Activated naive CD4-positive, alpha-beta T cell treated with anti-CD3 and anti-CD28 coated beads for 36 hours (primary cell): ENCODE data around the gene FXYD4. TPM values are rescaled to one million over a fixed set of nuclear protein-coding genes. Genes with fewer than 3 reads are reported as not detected.

Experiments used
- CTCF ChIA-PET: fragments of 350-600 bp; sonication (Branson Sonifier 250); formaldehyde crosslinking; loops from one replicate; lab custom pipeline; 2021; ENCODE audit warnings: antibody characterized with exemption; lab: Charles Lee
- DNase-seq: peaks from one replicate; pipeline ENCODE4 v3.0.0-alpha.2; 2020
- H3K27ac Mint-ChIP-seq: one replicate; pipeline ENCODE4 v1.8.0; 2021; ENCODE audit warnings: mild to moderate bottlenecking, mixed read lengths
- H3K27me3 Mint-ChIP-seq: one replicate; pipeline ENCODE4 v1.8.0; 2021; ENCODE audit warnings: low read depth, mixed read lengths
- H3K36me3 Mint-ChIP-seq: one replicate; pipeline ENCODE4 v1.8.0; 2021; ENCODE audit warnings: low read depth, mixed read lengths
- H3K4me1 Mint-ChIP-seq: one replicate; pipeline ENCODE4 v1.8.0; 2021; ENCODE audit warnings: low read depth, mixed read lengths
- H3K4me3 Mint-ChIP-seq: one replicate; pipeline ENCODE4 v1.8.0; 2021; ENCODE audit warnings: mild to moderate bottlenecking, moderate library complexity, mixed read lengths
- H3K9me3 Mint-ChIP-seq: one replicate; pipeline ENCODE4 v1.8.0; 2021; ENCODE audit warnings: mixed read lengths
- intact Hi-C: fragments of 100-400 bp; cut with micrococcal nuclease; formaldehyde crosslinking; loops from one replicate; pipeline ENCODE4 v1.15.1; 2023
- total RNA-seq, 2 experiments: library from RNA; stranded (reverse); gene quantifications; one replicate each; pipeline ENCODE4 v1.2.3, GENCODE V29; 2021

The FXYD4 gene
- total RNA-seq, 2 experiments from 2014 or later = not detected

DNA sequence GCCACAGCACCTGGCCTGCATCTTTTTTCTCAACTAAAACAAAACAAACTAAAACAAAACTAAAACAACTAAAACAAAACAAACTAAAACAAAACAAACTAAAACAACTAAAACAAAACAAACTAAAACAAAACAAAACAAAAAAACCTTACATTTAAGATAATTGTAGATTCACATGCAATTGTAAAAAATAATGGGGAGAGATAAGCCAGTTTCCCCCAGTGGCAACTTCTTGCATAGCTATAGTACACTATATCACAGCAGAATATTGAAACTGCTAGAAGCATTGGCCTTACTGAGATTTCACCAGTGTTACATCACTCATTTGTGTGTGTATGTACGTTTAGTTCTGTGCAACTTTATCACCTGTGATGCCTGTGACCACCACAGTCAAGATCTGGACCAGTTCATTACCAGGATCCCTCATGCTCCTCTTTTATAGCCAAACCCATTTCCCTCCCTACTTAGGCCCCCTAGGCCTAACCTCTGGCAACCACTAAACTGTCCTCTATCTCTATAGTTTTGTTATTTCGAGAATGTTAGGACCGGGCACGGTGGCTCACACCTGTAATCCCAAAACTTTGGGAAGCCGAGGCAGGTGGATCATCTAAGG lies 9.3 kb downstream of the FXYD4 start:
- intact Hi-C loops = no loop called here
- no peak overlapping the region for H3K27ac Mint-ChIP-seq
- CTCF ChIA-PET = interaction anchor here (0.6 to 0.9 kb wide), 4 partner anchors 9 to 200 kb away, joined by 3 to 4 read pairs (median 4); no protein-coding TSS in a partner anchor
- H3K9me3 Mint-ChIP-seq = no peaks in the 10 kb centered on the region
- H3K4me1 Mint-ChIP-seq = no peaks in the 10 kb centered on the region
- no peaks in the 10 kb centered on the region for H3K36me3 Mint-ChIP-seq
- H3K27me3 Mint-ChIP-seq = no peaks in the 10 kb centered on the region
- H3K4me3 Mint-ChIP-seq = no peak overlapping the region
- DNase-seq = no peak

DNA sequence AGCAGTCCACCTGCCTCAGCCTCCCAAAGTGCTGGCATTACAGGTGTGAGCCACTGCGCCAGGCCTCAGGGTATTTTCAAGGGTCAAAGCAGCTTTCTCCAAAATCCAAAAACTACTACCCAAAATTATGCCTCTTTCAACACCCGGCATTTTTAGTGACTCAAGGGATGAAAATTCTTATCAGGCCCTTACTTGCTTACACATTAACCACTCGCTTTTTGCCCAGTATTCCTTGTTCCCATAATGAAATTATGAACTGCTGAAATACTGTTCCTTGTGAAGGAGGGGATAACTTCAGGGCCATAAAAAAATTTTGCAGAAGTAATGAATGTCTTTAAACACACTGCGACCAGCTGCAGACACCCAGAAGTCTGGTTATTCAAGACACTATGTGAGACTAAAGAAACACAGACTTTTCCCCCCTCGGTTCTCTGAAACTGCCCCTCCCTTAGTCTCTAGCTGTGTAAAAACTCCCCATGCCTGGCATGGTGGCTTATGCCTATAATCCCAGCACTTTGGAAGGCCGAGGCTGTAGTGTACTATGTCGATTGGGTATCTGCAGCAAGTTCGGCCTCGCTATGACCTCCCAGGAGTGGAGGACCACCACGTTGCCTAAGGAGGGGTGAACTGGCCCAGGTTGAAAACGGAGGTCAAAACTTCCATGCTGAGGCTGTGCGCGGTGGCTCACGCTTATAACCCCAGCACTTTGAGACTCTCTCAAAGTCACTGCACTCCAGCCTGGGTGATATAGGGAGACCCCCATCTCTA lies 12.0 kb downstream of the FXYD4 start:
- intact Hi-C loops = no loop called here
- Mint-ChIP-seq H3K27ac (no peak overlapping the region), H3K4me3 (no peak overlapping the region), H3K36me3 (peaks cover 21% of the 10 kb centered on the region), H3K9me3 (no peaks in the 10 kb centered on the region), H3K27me3 (no peaks in the 10 kb centered on the region), H3K4me1 (peaks cover 19% of the 10 kb centered on the region)
- CTCF ChIA-PET = no interaction called here
- DNase-seq = no peak

DNA sequence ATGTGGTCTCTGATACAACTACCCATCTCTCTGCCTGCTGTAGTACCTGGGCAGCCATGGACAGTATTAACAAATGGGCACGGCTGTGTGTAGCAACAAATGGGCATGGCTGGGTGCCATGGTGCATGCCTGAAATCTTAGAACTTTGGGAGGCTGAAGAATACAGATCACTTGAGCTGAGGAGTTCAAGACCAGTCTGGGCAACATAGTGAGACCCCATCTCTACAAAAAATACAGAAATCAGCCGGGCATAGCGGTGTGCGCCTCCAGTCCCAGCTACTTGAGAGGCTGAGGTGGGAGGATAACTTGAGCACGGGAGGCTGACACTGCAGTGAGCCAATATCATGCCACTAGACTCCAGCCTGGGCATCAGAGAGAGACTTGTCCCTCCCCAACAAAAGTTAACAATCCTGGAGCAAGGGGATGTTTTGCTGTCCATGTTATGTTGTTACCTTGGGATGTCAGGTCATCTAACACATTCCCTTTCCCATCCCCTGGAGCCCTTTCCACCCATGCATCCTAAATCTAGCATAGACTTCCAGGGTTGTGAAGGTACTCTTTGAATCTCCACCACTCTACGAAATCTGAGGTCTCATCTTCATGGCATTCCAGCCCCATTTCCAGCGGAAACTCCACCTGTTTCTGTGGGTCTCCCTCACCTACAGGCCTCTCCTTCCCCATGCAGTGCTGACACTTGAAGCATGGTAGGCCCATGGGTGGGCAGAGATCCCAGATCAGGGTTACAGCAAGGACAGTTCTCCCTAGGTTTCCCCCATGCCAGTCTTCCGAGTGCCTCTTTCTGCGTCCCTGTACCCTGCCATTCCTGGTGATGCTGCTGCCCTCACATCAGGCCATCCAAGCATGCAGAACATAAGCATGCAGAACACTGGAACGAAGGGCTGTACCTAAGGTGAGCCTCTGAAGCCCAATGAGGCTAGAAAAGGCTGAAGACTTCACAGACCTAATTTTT lies 13.1 kb downstream of the FXYD4 start:
- CTCF ChIA-PET = interaction anchor here (0.5 to 0.7 kb wide), 3 partner anchors 9 to 43 kb away, joined by 3 read pairs; no protein-coding TSS in a partner anchor
- no peaks in the 10 kb centered on the region for H3K27me3 Mint-ChIP-seq
- intact Hi-C loops = no loop called here
- peak overlapping the region; percentile 66 for H3K27ac Mint-ChIP-seq
- peaks cover 27% of the 10 kb centered on the region for H3K4me1 Mint-ChIP-seq
- H3K4me3 Mint-ChIP-seq = no peak overlapping the region
- DNase-seq = no peak
- H3K9me3 Mint-ChIP-seq = no peaks in the 10 kb centered on the region
- peaks cover 29% of the 10 kb centered on the region for H3K36me3 Mint-ChIP-seq

DNA sequence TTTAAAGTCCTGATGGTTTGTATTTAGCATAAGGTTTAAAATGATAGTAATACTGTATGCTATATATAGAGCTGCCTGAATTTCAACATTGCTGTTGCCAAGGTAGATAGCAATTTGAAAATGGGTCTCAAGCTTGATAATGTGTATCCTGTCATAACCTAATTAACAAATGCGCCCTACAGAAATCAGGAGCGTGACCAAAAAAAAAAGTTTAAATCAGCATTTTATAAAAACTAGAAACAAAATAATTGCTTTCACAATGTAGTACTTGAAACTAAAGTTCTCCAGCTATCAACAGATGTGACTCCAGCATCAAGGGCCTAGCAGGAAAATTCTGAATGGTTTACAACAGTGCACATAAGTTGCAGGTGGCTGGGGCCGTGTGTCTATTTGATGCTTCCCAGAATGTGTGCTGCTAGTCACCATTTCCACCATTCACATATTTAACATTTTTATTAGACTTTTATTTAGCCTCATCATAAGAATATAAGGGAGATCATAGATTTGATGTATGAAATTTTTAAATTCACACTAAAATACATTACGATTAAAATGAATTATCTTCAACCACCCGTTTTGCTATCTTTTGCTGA lies 14.1 kb downstream of the FXYD4 start:
- peak overlapping the region; percentile 37 for H3K27ac Mint-ChIP-seq
- no peaks in the 10 kb centered on the region for H3K9me3 Mint-ChIP-seq
- H3K36me3 Mint-ChIP-seq = peaks cover 38% of the 10 kb centered on the region
- CTCF ChIA-PET = interaction anchor here (0.6 to 0.7 kb wide), 4 partner anchors 8 to 134 kb away, joined by 3 to 4 read pairs (median 3); no protein-coding TSS in a partner anchor
- H3K27me3 Mint-ChIP-seq = no peaks in the 10 kb centered on the region
- intact Hi-C loops = no loop called here
- no peak overlapping the region for H3K4me3 Mint-ChIP-seq
- H3K4me1 Mint-ChIP-seq = peaks cover 36% of the 10 kb centered on the region
- no peak for DNase-seq

DNA sequence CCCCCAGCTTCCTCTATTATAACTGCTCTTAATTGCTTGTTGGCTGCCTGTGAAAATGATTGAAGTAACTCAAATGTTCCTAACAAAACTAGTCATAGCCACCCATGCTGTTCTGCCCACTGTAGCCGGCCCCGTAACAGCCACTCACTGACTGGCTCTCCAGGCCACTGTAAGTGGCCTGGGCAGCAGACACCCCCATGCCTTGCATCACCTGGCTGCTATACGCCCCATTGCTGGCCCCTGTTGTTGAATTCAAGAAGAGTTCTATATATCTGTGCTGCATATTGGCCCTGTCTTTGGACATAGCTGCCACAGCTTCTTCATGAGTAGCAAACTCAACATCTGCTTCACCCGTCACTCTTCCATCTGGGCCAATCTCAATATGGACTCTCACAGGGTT lies 15.1 kb downstream of the FXYD4 start:
- intact Hi-C loops = no loop called here
- H3K4me3 Mint-ChIP-seq = no peak overlapping the region
- CTCF ChIA-PET = interaction anchor here (0.8 kb wide), 1 partner anchor 52 kb away, joined by 3 read pairs; no protein-coding TSS in a partner anchor
- H3K27ac Mint-ChIP-seq = peak overlapping the region; percentile 64
- no peaks in the 10 kb centered on the region for H3K27me3 Mint-ChIP-seq
- peaks cover 46% of the 10 kb centered on the region for H3K4me1 Mint-ChIP-seq
- H3K9me3 Mint-ChIP-seq = no peaks in the 10 kb centered on the region
- peaks cover 49% of the 10 kb centered on the region for H3K36me3 Mint-ChIP-seq
- no peak for DNase-seq

DNA sequence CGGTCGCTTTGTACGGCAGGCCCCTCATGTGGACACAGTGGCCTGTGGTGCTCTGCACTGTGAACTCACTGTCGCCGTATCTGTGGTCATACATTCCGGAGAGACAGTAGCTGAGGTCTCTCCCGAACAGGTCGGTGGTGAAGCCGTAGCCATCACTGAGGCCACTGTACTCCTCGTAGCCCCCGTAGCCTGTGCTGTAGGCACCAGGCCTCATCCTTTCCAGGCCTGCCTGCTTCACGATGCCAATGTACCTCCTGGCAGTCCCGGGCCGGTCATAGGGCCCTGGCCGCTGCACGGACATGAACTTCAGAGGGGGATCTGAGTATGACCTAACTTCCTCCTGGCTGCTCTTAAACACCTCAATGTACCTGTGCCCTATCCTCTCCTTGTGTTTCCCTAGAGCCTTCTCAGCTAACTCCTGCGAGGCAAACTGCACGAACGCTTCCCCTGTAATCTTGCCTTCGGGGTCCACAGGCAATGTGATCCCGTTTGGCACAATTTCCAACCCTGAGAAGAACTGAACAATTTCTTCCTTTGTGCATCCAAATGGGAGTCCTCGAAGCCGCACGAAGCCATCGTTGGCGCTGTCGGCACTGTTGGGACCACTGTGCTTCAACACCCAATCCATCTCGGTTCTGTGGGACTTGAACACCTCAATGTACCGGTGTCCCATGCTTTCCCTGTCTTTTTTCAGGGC lies 15.7 kb downstream of the FXYD4 start:
- intact Hi-C loops = no loop called here
- no peak for DNase-seq
- Mint-ChIP-seq H3K27me3 (no peaks in the 10 kb centered on the region), H3K4me1 (peaks cover 51% of the 10 kb centered on the region), H3K36me3 (peaks cover 53% of the 10 kb centered on the region), H3K27ac (peak overlapping the region; percentile 61), H3K9me3 (no peaks in the 10 kb centered on the region), H3K4me3 (no peak overlapping the region)
- CTCF ChIA-PET = interaction anchor here (0.7 kb wide), 1 partner anchor 70 kb away, joined by 3 read pairs; no protein-coding TSS in a partner anchor

DNA sequence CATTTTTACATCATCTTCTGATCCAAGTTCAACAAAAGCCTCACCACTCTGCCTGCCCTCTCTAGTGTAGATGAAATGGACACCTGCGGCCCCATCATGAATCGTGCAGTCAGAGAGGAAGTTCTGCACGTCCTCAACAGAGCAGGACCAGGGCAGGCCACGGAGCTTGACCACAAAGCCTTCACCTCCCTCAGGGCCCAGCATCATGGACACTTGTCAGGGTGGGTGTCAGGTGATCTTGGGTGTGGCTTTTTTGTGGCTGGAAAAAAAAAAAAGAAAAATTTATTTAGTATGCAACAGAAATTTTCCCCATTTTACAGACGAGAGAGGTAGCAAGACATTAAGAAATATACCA lies 16.2 kb downstream of the FXYD4 start:
- intact Hi-C loops = no loop called here
- H3K9me3 Mint-ChIP-seq = no peaks in the 10 kb centered on the region
- peaks cover 56% of the 10 kb centered on the region for H3K4me1 Mint-ChIP-seq
- CTCF ChIA-PET = interaction anchor here (0.7 kb wide), 1 partner anchor 69 kb away, joined by 3 read pairs; no protein-coding TSS in a partner anchor
- H3K36me3 Mint-ChIP-seq = peaks cover 58% of the 10 kb centered on the region
- no peak for DNase-seq
- no peaks in the 10 kb centered on the region for H3K27me3 Mint-ChIP-seq
- H3K4me3 Mint-ChIP-seq = no peak overlapping the region
- peak overlapping the region; percentile 61 for H3K27ac Mint-ChIP-seq

DNA sequence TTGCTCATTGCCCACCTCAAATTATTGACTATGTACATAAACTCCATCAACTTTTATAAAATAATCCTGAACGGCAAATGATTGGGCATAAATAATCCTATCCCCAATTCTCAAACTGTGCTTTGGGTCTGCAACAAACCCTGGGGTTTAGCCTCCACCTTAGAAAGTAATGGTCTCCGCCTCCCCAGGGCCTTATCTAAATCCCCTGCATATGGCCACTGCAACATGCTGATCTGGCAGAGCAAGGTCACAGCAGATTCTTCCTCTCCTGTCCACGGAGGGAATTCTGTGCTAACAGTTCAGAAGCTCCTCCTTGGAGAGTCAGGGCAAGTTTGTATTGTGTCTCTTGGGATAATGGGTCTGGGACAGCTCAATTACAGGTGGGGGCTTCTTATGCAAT lies 18.4 kb downstream of the FXYD4 start:
- no peaks in the 10 kb centered on the region for H3K27me3 Mint-ChIP-seq
- no peak for DNase-seq
- peak overlapping the region; percentile 86 for H3K27ac Mint-ChIP-seq
- no peak overlapping the region for H3K4me3 Mint-ChIP-seq
- peaks cover 76% of the 10 kb centered on the region for H3K36me3 Mint-ChIP-seq
- peaks cover 72% of the 10 kb centered on the region for H3K4me1 Mint-ChIP-seq
- intact Hi-C loops = no loop called here
- CTCF ChIA-PET = interaction anchor here (1.1 kb wide), 2 partner anchors 16 kb away, joined by 3 read pairs; no protein-coding TSS in a partner anchor
- no peaks in the 10 kb centered on the region for H3K9me3 Mint-ChIP-seq

DNA sequence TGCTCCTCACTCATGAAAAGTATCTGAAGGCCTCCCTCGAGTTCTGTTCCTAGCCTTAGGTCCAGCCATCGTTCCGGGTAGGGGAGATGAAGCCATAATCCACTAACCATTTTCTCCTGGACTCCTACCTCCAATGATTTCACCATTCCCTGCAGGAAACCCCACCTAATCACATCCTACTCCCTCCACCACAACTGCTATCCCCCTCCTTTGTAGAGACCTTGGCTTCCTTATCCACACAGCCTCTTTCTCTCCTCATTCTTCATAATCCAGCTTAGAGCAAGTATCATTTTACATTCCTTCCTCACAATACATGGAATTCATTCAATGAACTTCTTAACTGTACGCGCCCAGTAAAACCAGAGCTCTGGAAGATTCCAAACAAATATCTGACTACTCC lies 18.9 kb downstream of the FXYD4 start:
- Mint-ChIP-seq H3K9me3 (no peaks in the 10 kb centered on the region), H3K27me3 (no peaks in the 10 kb centered on the region), H3K36me3 (peaks cover 81% of the 10 kb centered on the region), H3K4me3 (no peak overlapping the region), H3K4me1 (peaks cover 77% of the 10 kb centered on the region), H3K27ac (peak overlapping the region; percentile 86)
- intact Hi-C loops = no loop called here
- DNase-seq = no peak
- CTCF ChIA-PET = interaction anchor here (0.7 to 1.1 kb wide), 2 partner anchors 15 to 66 kb away, joined by 3 read pairs; no protein-coding TSS in a partner anchor

DNA sequence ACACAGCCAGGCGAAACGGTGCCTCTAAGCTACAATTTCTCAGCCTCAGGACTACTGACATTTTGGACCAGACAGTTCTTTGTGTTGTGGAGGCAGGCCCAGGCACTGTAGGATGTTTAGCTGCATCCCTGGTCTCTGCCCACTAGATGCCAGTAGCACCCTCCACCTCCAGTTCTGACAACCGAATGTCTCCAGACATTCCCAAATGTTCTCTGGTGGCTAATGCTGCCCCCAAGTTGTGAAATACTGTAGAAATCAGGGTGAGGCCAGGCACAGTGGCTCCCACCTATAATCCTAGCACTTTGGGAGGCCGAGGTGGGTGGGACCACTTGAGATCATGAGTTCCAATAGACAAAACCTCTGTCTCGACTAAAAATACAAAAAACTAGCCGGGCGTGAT lies 19.3 kb downstream of the FXYD4 start:
- H3K9me3 Mint-ChIP-seq = no peaks in the 10 kb centered on the region
- CTCF ChIA-PET = interaction anchor here (0.5 to 1.1 kb wide), 3 partner anchors 15 to 66 kb away, joined by 3 read pairs; no protein-coding TSS in a partner anchor
- peaks cover 81% of the 10 kb centered on the region for H3K4me1 Mint-ChIP-seq
- DNase-seq = peak; percentile 21
- H3K27me3 Mint-ChIP-seq = no peaks in the 10 kb centered on the region
- intact Hi-C loops = no loop called here
- peaks cover 85% of the 10 kb centered on the region for H3K36me3 Mint-ChIP-seq
- no peak overlapping the region for H3K4me3 Mint-ChIP-seq
- H3K27ac Mint-ChIP-seq = peak overlapping the region; percentile 86

DNA sequence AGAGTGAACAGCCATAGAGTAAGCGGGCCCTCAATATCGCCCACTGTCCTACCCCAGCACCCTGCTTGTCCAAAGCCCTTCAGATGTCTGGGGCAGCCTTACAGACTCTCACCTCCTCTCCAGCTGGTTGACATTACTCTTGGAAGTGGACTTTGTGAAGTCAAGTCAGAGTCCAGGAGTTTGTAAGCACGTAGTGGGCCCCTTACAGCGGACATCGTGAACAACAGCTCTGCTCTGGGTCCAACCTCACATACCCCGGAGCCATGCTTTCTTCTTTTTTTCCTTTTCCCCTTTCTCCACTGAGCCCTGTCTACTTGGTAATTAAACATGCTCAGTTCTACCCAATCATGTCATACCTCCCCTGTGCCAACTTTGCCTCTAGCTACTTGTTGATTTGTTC lies 20.1 kb downstream of the FXYD4 start:
- H3K27ac Mint-ChIP-seq = peak overlapping the region; percentile 86
- no peaks in the 10 kb centered on the region for H3K9me3 Mint-ChIP-seq
- H3K27me3 Mint-ChIP-seq = no peaks in the 10 kb centered on the region
- intact Hi-C loops = no loop called here
- H3K4me1 Mint-ChIP-seq = peaks cover 84% of the 10 kb centered on the region
- no peak overlapping the region for H3K4me3 Mint-ChIP-seq
- H3K36me3 Mint-ChIP-seq = peaks cover 89% of the 10 kb centered on the region
- CTCF ChIA-PET = interaction anchor here (0.8 to 1.0 kb wide), 3 partner anchors 30 to 73 kb away, joined by 3 to 4 read pairs (median 3); no protein-coding TSS in a partner anchor
- no peak for DNase-seq
